HepG2 (cell line): ENCODE data around the gene MTO1. TPM values are rescaled to one million over a fixed set of nuclear protein-coding genes. Genes with fewer than 3 reads are reported as not detected.

Experiments
- ATM ChIP-seq: fragments of 450-650 bp; IDR thresholded peaks from 2 replicates; pipeline ENCODE4 v1.7.1; 2017; ENCODE audit warnings: mild to moderate bottlenecking, borderline replicate concordance
- ETV6 ChIP-seq: sonication (generic); formaldehyde crosslinking; conservative IDR thresholded peaks from 2 replicates; pipeline ENCODE4 v1.4.0; 2020; ENCODE audit warnings: missing genetic modification reagents
- FOXM1 ChIP-seq: sonication (generic); formaldehyde crosslinking; IDR thresholded peaks from 2 replicates; pipeline ENCODE4 v1.5.0; 2020; ENCODE audit warnings: missing genetic modification reagents
- GATA4 ChIP-seq: sonication (generic); IDR thresholded peaks from 2 replicates; pipeline ENCODE4 v1.6.1; 2016; ENCODE audit warnings: antibody characterized with exemption, low read depth, borderline replicate concordance
- ISL2 ChIP-seq: sonication (generic); formaldehyde crosslinking; IDR thresholded peaks from 2 replicates; pipeline ENCODE4 v1.5.0; 2020; ENCODE audit warnings: missing genetic modification reagents
- KAT2B ChIP-seq: fragments of 150-350 bp; IDR thresholded peaks from 2 replicates; pipeline ENCODE4 v1.6.1; 2014; ENCODE audit warnings: low read depth, low read length, borderline replicate concordance
- KLF16 ChIP-seq, 2 experiments: sonication (generic) in 1 of 2; formaldehyde crosslinking in 1 of 2; IDR thresholded peaks; 2 replicates each; pipeline versions ENCODE4 v1.6.1 to v1.8.0; 2016 to 2023; ENCODE audit warnings: missing genetic modification reagents in 2 of 2, missing compliant biosample characterization in 1 of 2
- POLR2G ChIP-seq: fragments of 200-400 bp; formaldehyde crosslinking; IDR thresholded peaks from 2 replicates; pipeline ENCODE4 v1.6.1; 2018; ENCODE audit warnings: mild to moderate bottlenecking, low read depth, low read length, moderate library complexity
- RFX3 ChIP-seq: IDR thresholded peaks from 2 replicates; pipeline ENCODE4 v1.6.1; 2016; ENCODE audit warnings: missing biosample characterization, missing genetic modification reagents
- SAP130 ChIP-seq: IDR thresholded peaks from 2 replicates; pipeline ENCODE4 v1.6.1; 2016; ENCODE audit warnings: low read depth
- SYNCRIP ChIP-seq: fragments of 200-400 bp; formaldehyde crosslinking; IDR thresholded peaks from 2 replicates; pipeline ENCODE4 v1.6.1; 2018; ENCODE audit warnings: mild to moderate bottlenecking, low read depth, low read length; ENCODE audit not compliant: insufficient read depth
- TAF15 ChIP-seq: fragments of 200-400 bp; formaldehyde crosslinking; IDR thresholded peaks from one replicate; pipeline ENCODE4 v1.6.1; 2018; ENCODE audit warnings: mild to moderate bottlenecking, low read depth, low read length; ENCODE audit not compliant: poor library complexity, severe bottlenecking
- YEATS2 ChIP-seq: sonication (generic); formaldehyde crosslinking; IDR thresholded peaks from 2 replicates; pipeline ENCODE4 v1.4.0; 2020; ENCODE audit warnings: missing genetic modification reagents, borderline replicate concordance
- ZMYM4 ChIP-seq: sonication (generic); formaldehyde crosslinking; IDR thresholded peaks from 2 replicates; pipeline ENCODE4 v1.8.1; 2023; ENCODE audit warnings: mild to moderate bottlenecking, missing genetic modification reagents
- ZNF33B ChIP-seq: sonication (generic); formaldehyde crosslinking; IDR thresholded peaks from 2 replicates; pipeline ENCODE4 v1.5.1; 2020; ENCODE audit warnings: mild to moderate bottlenecking, missing genetic modification reagents
- polyA plus RNA-seq, 8 experiments: library from polyadenylated mRNA; depleted of rRNA in 3 of 8; stranded (reverse) in 7 of 8; unstranded in 1 of 8; fragments of >200 nt; fragmentation: Illumina TruSeq in 4 of 8; extraction: Trizol in 4 of 8; gene quantifications; 2 replicates each; pipeline versions ENCODE4 v1.2.1 to v1.2.3, GENCODE V29; 2011 to 2016; ENCODE audit warnings: low read depth in 4 of 8, missing spikeins in 1 of 8, mixed read lengths in 1 of 8; ENCODE audit not compliant: insufficient read depth in 1 of 8
- total RNA-seq, 5 experiments: library from RNA; depleted of rRNA; stranded (reverse); fragments of >200 nt; fragmentation: Illumina TruSeq; extraction: Trizol; gene quantifications; 2 replicates each; pipeline ENCODE4 v1.2.3, GENCODE V29; 2016; ENCODE audit warnings: low read depth in 1 of 5
- TF ChIP-seq, protein P1 (sequence below): sonication (generic); formaldehyde crosslinking; IDR thresholded peaks from 2 replicates; pipeline ENCODE4 v1.4.0; 2020; ENCODE audit warnings: missing genetic modification reagents
- TF ChIP-seq, protein P2 (sequence below): sonication (generic); formaldehyde crosslinking; IDR thresholded peaks from 2 replicates; pipeline ENCODE4 v1.8.0; 2022; ENCODE audit warnings: mild to moderate bottlenecking, missing genetic modification reagents, borderline replicate concordance
- TF ChIP-seq, protein P3 (sequence below): sonication (generic); formaldehyde crosslinking; IDR thresholded peaks from 2 replicates; pipeline ENCODE4 v1.5.0; 2020; ENCODE audit warnings: missing genetic modification reagents, mild to moderate bottlenecking, borderline replicate concordance
- TF ChIP-seq, protein P4 (sequence below): sonication (generic); formaldehyde crosslinking; IDR thresholded peaks from 2 replicates; pipeline ENCODE4 v1.4.0; 2020; ENCODE audit warnings: mild to moderate bottlenecking, missing genetic modification reagents

Gene MTO1
- total and polyA plus RNA-seq, 2 of the 13 experiments (the other 11 are each of a cell fraction or from before 2014, with no cell fraction given) = 21.1 to 45.3 TPM

DNA sequence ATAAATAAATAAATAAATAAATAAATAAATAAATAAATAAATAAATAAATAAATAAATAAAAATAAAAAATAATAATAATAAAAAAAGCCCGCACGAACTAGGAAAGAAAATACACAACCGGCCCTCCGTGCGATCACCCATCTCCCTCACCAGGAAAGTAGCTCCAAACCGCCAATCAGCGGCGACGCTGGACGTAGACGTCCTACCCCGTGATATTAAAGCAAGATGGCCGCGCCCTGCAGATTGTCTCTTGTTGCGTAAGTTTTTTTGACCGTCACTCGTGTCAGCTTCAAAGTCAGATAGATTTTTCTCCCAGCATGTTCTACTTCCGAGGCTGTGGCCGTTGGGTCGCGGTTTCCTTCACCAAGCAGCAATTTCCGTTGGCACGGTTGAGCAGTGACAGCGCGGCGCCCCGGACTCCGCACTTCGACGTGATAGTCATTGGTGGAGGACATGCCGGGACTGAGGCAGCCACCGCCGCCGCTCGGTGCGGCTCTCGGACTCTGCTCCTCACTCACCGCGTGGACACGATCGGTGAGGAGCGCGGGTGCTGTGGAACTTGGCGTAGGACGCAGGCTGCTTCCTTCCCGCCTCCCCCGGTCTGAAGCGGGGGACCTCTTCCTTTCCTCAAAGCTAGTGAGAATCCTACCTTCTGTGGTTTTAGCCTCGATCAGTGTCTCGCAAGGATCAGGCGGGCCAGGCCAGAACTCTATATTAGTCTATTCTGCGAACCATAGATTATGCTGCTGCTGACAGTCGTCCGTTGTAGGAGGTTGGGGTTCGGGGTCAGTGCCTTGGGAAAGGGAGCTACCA, at the start of gene MTO1 (continued):
- TF ChIP-seq, protein P1, sequence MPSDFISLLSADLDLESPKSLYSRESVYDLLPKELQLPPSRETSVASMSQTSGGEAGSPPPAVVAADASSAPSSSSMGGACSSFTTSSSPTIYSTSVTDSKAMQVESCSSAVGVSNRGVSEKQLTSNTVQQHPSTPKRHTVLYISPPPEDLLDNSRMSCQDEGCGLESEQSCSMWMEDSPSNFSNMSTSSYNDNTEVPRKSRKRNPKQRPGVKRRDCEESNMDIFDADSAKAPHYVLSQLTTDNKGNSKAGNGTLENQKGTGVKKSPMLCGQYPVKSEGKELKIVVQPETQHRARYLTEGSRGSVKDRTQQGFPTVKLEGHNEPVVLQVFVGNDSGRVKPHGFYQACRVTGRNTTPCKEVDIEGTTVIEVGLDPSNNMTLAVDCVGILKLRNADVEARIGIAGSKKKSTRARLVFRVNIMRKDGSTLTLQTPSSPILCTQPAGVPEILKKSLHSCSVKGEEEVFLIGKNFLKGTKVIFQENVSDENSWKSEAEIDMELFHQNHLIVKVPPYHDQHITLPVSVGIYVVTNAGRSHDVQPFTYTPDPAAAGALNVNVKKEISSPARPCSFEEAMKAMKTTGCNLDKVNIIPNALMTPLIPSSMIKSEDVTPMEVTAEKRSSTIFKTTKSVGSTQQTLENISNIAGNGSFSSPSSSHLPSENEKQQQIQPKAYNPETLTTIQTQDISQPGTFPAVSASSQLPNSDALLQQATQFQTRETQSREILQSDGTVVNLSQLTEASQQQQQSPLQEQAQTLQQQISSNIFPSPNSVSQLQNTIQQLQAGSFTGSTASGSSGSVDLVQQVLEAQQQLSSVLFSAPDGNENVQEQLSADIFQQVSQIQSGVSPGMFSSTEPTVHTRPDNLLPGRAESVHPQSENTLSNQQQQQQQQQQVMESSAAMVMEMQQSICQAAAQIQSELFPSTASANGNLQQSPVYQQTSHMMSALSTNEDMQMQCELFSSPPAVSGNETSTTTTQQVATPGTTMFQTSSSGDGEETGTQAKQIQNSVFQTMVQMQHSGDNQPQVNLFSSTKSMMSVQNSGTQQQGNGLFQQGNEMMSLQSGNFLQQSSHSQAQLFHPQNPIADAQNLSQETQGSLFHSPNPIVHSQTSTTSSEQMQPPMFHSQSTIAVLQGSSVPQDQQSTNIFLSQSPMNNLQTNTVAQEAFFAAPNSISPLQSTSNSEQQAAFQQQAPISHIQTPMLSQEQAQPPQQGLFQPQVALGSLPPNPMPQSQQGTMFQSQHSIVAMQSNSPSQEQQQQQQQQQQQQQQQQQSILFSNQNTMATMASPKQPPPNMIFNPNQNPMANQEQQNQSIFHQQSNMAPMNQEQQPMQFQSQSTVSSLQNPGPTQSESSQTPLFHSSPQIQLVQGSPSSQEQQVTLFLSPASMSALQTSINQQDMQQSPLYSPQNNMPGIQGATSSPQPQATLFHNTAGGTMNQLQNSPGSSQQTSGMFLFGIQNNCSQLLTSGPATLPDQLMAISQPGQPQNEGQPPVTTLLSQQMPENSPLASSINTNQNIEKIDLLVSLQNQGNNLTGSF = no peak
- 0 out of 2 replicates have a peak, but pooled peaks have one; percentile 25 for TF ChIP-seq ETV6 (CRISPR knock-in tag)
- TF ChIP-seq POLR2G = peak; percentile 85
- no peak for TF ChIP-seq RFX3 (CRISPR knock-in tag)
- TF ChIP-seq FOXM1 (CRISPR knock-in tag) = no peak
- TF ChIP-seq, protein P2, sequence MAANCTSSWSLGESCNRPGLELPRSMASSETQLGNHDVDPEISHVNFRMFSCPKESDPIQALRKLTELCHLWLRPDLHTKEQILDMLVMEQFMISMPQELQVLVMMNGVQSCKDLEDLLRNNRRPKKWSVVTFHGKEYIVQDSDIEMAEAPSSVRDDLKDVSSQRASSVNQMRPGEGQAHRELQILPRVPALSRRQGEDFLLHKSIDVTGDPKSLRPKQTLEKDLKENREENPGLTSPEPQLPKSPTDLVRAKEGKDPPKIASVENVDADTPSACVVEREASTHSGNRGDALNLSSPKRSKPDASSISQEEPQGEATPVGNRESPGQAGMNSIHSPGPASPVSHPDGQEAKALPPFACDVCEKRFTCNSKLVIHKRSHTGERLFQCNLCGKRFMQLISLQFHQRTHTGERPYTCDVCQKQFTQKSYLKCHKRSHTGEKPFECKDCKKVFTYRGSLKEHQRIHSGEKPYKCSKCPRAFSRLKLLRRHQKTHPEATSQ (CRISPR knock-in tag) = 0 out of 2 replicates have a peak, but pooled peaks have one; percentile 40
- peak; percentile 83 for TF ChIP-seq YEATS2
- 0 out of 4 replicates have a peak, but pooled peaks of 1 of the 2 experiments have one; percentile 35 for TF ChIP-seq KLF16 (CRISPR knock-in tag; IDR thresholded peaks at IDR 0.05)
- no peak for TF ChIP-seq GATA4
- TF ChIP-seq, protein P3, sequence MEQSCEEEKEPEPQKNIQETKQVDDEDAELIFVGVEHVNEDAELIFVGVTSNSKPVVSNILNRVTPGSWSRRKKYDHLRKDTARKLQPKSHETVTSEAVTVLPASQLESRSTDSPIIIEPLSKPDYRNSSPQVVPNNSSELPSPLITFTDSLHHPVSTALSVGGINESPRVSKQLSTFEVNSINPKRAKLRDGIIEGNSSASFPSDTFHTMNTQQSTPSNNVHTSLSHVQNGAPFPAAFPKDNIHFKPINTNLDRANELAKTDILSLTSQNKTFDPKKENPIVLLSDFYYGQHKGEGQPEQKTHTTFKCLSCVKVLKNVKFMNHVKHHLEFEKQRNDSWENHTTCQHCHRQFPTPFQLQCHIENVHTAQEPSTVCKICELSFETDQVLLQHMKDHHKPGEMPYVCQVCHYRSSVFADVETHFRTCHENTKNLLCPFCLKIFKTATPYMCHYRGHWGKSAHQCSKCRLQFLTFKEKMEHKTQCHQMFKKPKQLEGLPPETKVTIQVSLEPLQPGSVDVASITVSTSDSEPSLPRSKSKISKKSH (CRISPR knock-in tag) = peak; percentile 37; the same call in 1 of the 2 replicates
- TF ChIP-seq ISL2 (CRISPR knock-in tag) = no peak; the same call in 1 of the 2 replicates
- TF ChIP-seq ZNF33B (CRISPR knock-in tag) = no peak
- no peak for TF ChIP-seq ATM
- TF ChIP-seq, protein P4, sequence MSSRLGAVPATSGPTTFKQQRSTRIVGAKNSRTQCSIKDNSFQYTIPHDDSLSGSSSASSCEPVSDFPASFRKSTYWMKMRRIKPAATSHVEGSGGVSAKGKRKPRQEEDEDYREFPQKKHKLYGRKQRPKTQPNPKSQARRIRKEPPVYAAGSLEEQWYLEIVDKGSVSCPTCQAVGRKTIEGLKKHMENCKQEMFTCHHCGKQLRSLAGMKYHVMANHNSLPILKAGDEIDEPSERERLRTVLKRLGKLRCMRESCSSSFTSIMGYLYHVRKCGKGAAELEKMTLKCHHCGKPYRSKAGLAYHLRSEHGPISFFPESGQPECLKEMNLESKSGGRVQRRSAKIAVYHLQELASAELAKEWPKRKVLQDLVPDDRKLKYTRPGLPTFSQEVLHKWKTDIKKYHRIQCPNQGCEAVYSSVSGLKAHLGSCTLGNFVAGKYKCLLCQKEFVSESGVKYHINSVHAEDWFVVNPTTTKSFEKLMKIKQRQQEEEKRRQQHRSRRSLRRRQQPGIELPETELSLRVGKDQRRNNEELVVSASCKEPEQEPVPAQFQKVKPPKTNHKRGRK (CRISPR knock-in tag) = no peak
- TF ChIP-seq KAT2B = no peak
- TF ChIP-seq TAF15 = no peak
- peak; percentile 81 for TF ChIP-seq SAP130 (CRISPR knock-in tag)
- TF ChIP-seq SYNCRIP = no peak
- TF ChIP-seq ZMYM4 (CRISPR knock-in tag) = peak; percentile 85
